CMK (cell line): Measurements from ENCODE around the gene CFAP70.
A peak's percentile ranks its signal among the peaks of the same experiment; 100 is the strongest.

Experiments
- DNase-seq: peaks from one replicate; pipeline ENCODE4 v3.0.0-alpha.2; 2010; ENCODE audit warnings: low read depth

CFAP70 gene

GRCh38 chr10:73252445-73253224, 106.0 kb downstream of the CFAP70 start, which contains the start of gene MRPS16:
MRPS16 (minus strand) TSS chr10:73252644; CDS start chr10:73252482, 162 bp downstream.
- DNase-seq: peak; percentile 94

GRCh38 chr10:73251683-73252444, 106.8 kb downstream of the CFAP70 start:
- no peak for DNase-seq

- no peak for DNase-seq
These were observed 110.4 kb downstream of the CFAP70 start for GRCh38 chr10:73248259-73248724.

DNA sequence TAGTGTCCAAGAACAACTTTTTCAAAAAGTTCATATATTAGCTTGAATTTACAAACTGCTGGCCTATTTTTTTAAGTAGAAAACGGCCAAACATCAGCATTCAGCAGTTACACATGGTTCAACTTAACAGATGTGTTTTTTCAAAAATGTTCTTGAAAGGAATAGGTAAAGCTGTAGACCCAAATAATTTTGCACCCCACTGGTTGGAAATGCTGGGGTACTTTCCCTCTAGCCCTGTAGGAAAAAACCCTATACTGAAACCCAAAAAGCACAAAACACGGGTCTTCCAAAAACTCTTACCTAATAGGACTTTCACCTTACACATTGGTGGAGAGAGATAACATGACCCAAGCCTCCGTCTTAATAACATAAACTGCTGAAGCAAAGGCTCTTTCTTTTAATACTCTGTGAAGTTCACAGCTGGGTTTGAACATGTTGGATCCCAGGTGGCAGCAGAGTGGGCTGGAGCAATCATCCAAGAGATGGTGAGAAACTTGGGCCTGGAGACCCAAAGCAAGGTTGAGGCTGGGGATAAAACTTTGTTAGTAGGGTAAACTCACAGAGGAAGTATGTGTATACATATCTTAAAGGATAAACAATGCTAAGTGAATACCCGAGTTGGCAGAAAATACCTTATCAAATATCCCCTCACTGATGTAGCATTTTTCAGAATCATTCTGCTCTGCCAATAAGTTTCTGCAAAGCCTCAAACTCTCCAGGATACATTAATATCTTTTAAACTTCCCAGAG, 111.0 kb downstream of the CFAP70 start:
- no peak for DNase-seq

- DNase-seq: peak; percentile 93
These were observed 111.8 kb downstream of the CFAP70 start, which contains the start of gene DNAJC9 for GRCh38 chr10:73246646-73247508. DNAJC9 (minus strand) TSS chr10:73247255; CDS start chr10:73247189, 66 bp downstream.

DNA sequence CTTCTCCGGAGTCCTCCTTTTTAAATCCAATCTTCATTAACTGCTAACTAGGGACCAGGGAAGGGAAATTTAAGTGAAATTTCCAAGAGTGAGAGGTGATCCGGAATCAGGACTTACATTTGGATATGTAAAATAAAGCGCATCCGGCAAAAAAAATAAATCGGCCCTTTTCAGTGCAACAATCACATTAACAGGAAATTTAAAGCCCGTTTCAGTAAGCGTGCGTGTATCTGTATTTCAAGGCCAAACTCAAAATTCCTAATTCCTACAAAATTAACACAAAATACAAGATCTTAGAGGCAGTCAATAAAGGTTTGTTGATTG, 112.4 kb downstream of the CFAP70 start:
- DNase-seq: no peak

DNA sequence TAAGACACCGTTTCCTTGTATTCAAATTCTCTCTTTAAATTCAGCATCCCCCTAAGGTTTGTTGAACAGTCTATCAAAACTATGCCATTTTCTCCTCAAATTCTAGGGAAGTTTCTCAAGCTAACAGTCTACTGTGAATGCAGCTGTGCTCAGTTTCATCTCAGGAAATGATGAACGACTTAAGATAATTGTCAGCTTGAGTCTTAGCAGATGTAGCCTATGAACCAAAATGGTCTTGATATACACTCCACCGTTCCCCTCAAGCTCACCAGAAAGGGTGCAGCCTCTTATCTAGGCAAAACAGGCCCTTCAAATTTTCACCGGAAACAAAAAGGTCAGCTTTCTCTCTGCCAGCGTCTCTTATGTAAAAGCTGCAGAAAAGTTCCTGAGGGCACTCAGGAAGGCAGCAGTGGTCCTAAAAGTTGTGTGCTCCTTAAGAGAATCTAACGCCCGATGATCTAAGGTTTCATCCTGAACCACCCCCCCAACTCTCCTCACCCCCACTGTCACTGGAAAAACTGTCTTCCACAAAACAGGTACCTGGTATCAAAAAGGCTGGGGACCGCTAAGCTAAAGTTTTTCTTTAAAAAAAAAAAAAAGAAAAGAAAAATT, 113.7 kb downstream of the CFAP70 start:
- DNase-seq: peak; percentile 64

- no peak for DNase-seq
These were observed 118.8 kb downstream of the CFAP70 start for GRCh38 chr10:73239908-73240307.

DNA sequence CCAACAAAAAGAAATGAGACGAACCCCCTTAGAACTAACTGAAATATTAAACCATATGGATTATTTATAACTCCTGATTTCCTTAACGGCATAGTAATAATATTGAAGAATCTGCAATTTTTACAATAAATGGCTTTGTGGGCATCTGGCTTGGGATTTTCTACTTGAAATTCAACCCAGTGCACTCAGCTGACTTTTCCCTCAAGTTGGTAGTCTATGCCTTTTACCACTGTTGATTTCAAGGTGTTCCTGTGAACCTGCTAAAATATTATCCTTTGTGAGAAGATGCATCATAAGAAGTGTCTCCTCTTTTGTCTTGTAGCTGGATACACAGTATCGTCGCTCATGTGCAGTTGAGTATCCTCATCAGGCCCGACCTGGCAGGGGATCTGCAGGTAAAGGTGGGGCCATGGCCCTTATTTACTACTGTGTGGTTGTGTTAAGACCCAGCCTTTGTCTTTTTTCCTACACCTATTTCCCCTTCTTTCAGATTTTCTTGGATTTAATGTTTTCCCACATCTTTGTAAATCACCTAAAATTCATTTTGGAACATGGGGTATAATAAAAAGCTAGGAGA, 119.6 kb downstream of the CFAP70 start:
- DNase-seq: no peak

DNA sequence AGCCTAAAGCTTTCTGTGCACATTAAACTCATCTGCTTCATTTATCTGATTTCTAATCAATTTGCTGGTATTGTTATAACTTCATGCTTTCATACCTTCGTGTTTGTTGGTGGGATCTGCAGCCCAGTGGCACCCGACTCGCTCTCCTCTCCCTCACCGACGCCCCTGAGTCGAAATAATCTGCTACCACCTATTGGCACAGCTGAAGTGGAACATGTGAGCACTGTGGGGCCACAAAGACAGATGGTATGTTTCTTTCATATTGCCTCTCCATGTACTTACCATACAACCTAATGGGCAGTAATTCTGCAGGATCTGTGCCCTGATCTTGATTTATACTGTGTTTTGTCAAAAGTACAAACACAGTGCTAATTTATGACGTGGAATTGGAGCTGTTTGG, 124.0 kb downstream of the CFAP70 start:
- DNase-seq: no peak

DNA sequence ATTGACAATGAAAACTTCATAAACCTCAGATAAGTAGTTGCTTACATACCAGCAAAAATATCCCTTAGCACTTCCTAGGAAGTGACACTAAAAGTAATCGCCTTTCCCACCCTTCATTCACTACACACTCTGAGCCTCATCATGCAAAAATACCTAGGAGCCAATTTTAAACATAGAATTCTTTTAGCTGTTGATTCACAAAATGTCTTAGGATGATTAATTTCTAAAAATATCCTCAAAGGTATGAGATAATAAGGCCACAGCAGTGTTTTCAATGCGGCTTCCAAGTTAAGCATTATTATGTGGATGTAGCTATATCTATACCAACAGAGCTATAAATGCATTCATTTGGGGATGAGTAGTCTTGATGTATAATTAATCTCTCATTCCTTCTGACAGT, 124.8 kb downstream of the CFAP70 start:
- DNase-seq: no peak

- no peak for DNase-seq
These were observed 125.8 kb downstream of the CFAP70 start for GRCh38 chr10:73232887-73233286.

DNA sequence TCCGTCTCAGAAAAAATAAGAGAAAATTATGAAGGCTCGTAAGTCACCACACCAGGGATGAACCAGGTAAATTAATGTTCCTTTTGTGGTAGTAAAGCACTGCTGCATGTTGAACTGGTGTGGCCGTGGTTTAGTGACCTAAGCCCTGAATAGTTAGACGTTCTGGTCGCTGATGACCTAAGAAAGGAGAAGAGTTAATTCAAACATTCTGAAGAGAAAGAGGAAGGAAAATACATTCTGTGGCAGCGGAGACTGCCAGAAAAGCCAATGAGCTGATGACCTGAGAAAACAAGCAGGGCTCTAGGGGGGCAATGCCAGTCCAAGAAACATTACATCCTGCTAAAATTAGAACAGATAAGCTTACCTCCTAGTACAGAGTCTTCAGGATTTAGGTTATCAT, 129.1 kb downstream of the CFAP70 start:
- no peak for DNase-seq

- DNase-seq: no peak
These were observed 130.4 kb downstream of the CFAP70 start for GRCh38 chr10:73228247-73228646.

- no peak for DNase-seq
These were observed 132.0 kb downstream of the CFAP70 start for GRCh38 chr10:73226663-73227062.

- no peak for DNase-seq
These were observed 133.1 kb downstream of the CFAP70 start for GRCh38 chr10:73225518-73225917.

GRCh38 chr10:73220989-73221388, 137.7 kb downstream of the CFAP70 start:
- no peak for DNase-seq

GRCh38 chr10:73219384-73219783, 139.3 kb downstream of the CFAP70 start:
- no peak for DNase-seq

DNA sequence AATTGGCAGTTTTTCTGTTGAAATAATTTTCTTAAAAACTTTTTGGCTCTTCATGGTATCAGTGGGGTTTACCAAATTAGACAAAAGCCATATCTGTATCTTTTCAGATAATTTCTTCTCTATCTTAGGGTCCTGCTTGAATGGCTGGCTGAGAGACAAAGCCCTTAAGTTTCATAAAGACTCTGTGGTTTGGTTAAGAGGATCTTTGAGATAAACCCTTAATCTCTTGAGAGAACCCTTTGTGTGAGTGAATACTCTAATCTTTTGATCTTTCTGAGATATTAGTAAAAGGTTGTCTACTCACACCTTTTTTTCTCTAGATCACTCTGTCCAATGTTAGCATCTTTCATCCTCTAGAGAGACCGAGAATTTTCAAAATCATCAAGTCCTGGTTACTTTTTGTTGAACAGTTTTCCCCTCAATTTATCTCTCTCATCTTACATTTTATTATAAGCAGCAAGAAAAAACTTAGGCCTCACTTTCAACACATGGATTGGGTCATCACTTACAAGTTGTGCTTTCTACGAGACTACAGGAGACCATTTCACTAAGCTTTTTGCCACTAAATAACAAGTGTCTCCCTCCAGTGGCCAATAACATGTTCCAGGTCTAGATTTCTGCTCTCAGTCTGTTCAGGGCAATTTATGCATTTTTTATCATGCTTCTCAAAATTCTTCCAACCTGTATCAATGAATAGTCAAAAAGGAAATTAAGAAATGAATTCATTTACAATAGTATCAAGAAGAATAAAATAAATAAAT, 140.1 kb downstream of the CFAP70 start:
- peak; percentile 39 for DNase-seq

DNA sequence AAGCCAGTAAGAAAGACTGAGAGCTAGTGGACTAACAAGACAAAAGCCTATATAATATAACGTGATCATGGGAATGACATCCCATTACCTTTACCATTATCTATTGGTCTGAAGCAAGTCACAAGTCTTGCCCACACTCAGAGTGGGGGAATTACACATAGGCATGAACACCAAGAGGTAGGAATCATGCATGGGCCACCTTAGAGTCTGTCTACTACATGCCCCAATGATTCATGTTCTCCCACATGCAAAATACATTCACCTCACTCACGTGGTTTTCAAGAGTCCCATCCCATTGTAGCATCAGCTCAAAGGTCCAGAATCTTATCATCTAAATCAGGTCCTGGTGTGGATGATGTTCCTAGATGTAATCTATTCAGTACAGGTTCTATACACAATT, 141.0 kb downstream of the CFAP70 start:
- no peak for DNase-seq
